HCT116 (cell line): Measurements from ENCODE around the gene TMEM164. TPM values are rescaled to one million over a fixed set of nuclear protein-coding genes. Genes with fewer than 3 reads are reported as not detected.

Source experiments
- ATAC-seq: fragments of 200-7000 bp; cut with Tn5 transposase; 2 replicates; pipeline ENCODE4 v1.9.1; 2020; ENCODE audit warnings: mild to moderate bottlenecking, moderate library complexity
- BruUV-seq: library from RNA; stranded (reverse); fragments of 400-500 nt; replicated peaks from 2 replicates; lab custom pipeline; 2021; lab: Mats Ljungman, UMichigan
- CTCF ChIA-PET: fragments of 300-600 bp; sonication (Branson Sonifier 250); formaldehyde crosslinking; loops from one replicate; lab custom pipeline; 2021; ENCODE audit warnings: antibody characterized with exemption; lab: Charles Lee
- POLR2A ChIA-PET: fragments of 300-600, 350-600 bp; sonication (Branson Sonifier 250); formaldehyde crosslinking; loops from one replicate; lab custom pipeline; 2021; ENCODE audit warnings: antibody characterized with exemption; lab: Charles Lee
- RAD21 ChIA-PET, 2 experiments: fragments of 300-600 bp; sonication (Branson Sonifier 250); formaldehyde crosslinking; loops; one replicate each; lab custom pipeline; 2023; ENCODE audit warnings: low total read pairs in 2 of 2; ENCODE audit not compliant: uncharacterized antibody in 2 of 2, unreplicated experiment in 2 of 2, low non-redundant PET in 1 of 2; lab: Charles Lee
- DNase-seq: peaks from one replicate; pipeline ENCODE4 v3.0.0-alpha.2; 2010; ENCODE audit warnings: low read depth, low spot score
- H2AFZ ChIP-seq: fragments of 200-600 bp; shearing (Covaris generic), sonication (generic); 2 replicates; pipeline ENCODE4 v1.6.1; 2017; ENCODE audit warnings: low read depth, mixed run types, mixed read lengths, antibody characterized with exemption, low read length; ENCODE audit not compliant: poor library complexity, severe bottlenecking
- H3K27ac ChIP-seq: 2 replicates; pipeline ENCODE4 v1.5.1; 2012; ENCODE audit warnings: low read depth, low read length
- H3K27me3 ChIP-seq: fragments of 200-600 bp; sonication (generic); 2 replicates; pipeline ENCODE4 v1.6.1; 2016; ENCODE audit warnings: mixed run types, low read length, mixed read lengths; ENCODE audit not compliant: insufficient read depth
- H3K36me3 ChIP-seq, 2 experiments: fragments of 200-500 bp in 1 of 2; fragments of 200-600 bp in 1 of 2; sonication (Bioruptor generic) in 1 of 2; sonication (generic) in 1 of 2; 2 replicates each; pipeline versions ENCODE4 v1.5.1 to v1.6.1; 2014 to 2016; ENCODE audit warnings: low read length in 2 of 2, inconsistent platforms in 1 of 2, mixed read lengths in 1 of 2, mixed run types in 1 of 2; ENCODE audit not compliant: insufficient read depth in 2 of 2, control insufficient read depth in 1 of 2
- H3K4me1 ChIP-seq, 2 experiments: fragments of 200-600 bp in 1 of 2; sonication (generic) in 1 of 2; 2 replicates each; pipeline versions ENCODE4 v1.5.1 to v1.6.1; 2012 to 2017; ENCODE audit warnings: low read length in 2 of 2, inconsistent platforms in 1 of 2, mild to moderate bottlenecking in 1 of 2, mixed read lengths in 1 of 2, mixed run types in 1 of 2, moderate library complexity in 1 of 2; ENCODE audit not compliant: insufficient read depth in 2 of 2, control insufficient read depth in 1 of 2
- H3K4me2 ChIP-seq: fragments of 200-600 bp; sonication (generic); 2 replicates; pipeline ENCODE4 v1.6.1; 2017; ENCODE audit warnings: mixed run types, low read length, mixed read lengths
- H3K4me3 ChIP-seq, 2 experiments: fragments of 200-600 bp in 1 of 2; sonication (generic) in 1 of 2; replicated peaks in 1 of 2; 2 replicates each; pipeline ENCODE4 v1.5.1; 2011 to 2016; ENCODE audit warnings: low read length in 2 of 2, control low read depth in 1 of 2, low read depth in 1 of 2, mild to moderate bottlenecking in 1 of 2, mixed read lengths in 1 of 2, mixed run types in 1 of 2
- H3K79me2 ChIP-seq: fragments of 200-600 bp; sonication (generic); 2 replicates; pipeline ENCODE4 v1.6.1; 2017; ENCODE audit warnings: mild to moderate bottlenecking, mixed run types, low read length, moderate library complexity, mixed read lengths; ENCODE audit not compliant: insufficient read depth
- H3K9ac ChIP-seq: fragments of 200-600 bp; sonication (generic); 2 replicates; pipeline ENCODE4 v1.6.1; 2016; ENCODE audit warnings: low read length, mixed read lengths
- H3K9me2 ChIP-seq: fragments of 200-600 bp; sonication (generic), shearing (Covaris generic); 2 replicates; pipeline ENCODE4 v1.6.1; 2017; ENCODE audit warnings: mixed run types, mild to moderate bottlenecking, moderate library complexity; ENCODE audit not compliant: insufficient read depth
- H3K9me3 ChIP-seq, 2 experiments: fragments of 200-500 bp in 1 of 2; fragments of 200-600 bp in 1 of 2; sonication (Bioruptor generic) in 1 of 2; sonication (generic) in 1 of 2; 2 replicates each; pipeline ENCODE4 v1.6.1; 2014 to 2017; ENCODE audit warnings: low read length in 2 of 2, mixed read lengths in 2 of 2, inconsistent platforms in 1 of 2, low read depth in 1 of 2, mild to moderate bottlenecking in 1 of 2, mixed run types in 1 of 2, moderate library complexity in 1 of 2; ENCODE audit not compliant: control insufficient read depth in 1 of 2, insufficient read depth in 1 of 2
- H4K20me1 ChIP-seq: fragments of 200-600 bp; sonication (generic), shearing (Covaris generic); 2 replicates; pipeline ENCODE4 v1.6.1; 2017; ENCODE audit warnings: mixed run types, mild to moderate bottlenecking, moderate library complexity; ENCODE audit not compliant: insufficient read depth
- ATF3 ChIP-seq: IDR thresholded peaks from 2 replicates; pipeline ENCODE4 v1.6.1; 2012
- CEBPB ChIP-seq: IDR thresholded peaks from 2 replicates; pipeline ENCODE4 v1.6.1; 2012; ENCODE audit warnings: low read depth
- EGR1 ChIP-seq: IDR thresholded peaks from 2 replicates; pipeline ENCODE4 v1.6.1; 2012; ENCODE audit warnings: low read depth
- EZH2 ChIP-seq: fragments of 200-600 bp; sonication (generic); IDR thresholded peaks from 2 replicates; pipeline ENCODE4 v1.6.1; 2017; ENCODE audit warnings: antibody characterized with exemption, mixed run types
- EZH2phosphoT487 ChIP-seq: fragments of 200-600 bp; IDR thresholded peaks from 2 replicates; pipeline ENCODE4 v1.6.1; 2018; ENCODE audit warnings: antibody characterized with exemption, borderline replicate concordance
- FOSL1 ChIP-seq: IDR thresholded peaks from 2 replicates; pipeline ENCODE4 v1.6.1; 2012; ENCODE audit warnings: low read depth
- POLR2AphosphoS5 ChIP-seq: IDR thresholded peaks from 2 replicates; pipeline ENCODE4 v1.6.1; 2011; ENCODE audit warnings: mild to moderate bottlenecking, low read depth, low read length, moderate library complexity
- SP1 ChIP-seq: IDR thresholded peaks from 2 replicates; pipeline ENCODE4 v1.6.1; 2012; ENCODE audit warnings: low read depth
- YY1 ChIP-seq: IDR thresholded peaks from 2 replicates; pipeline ENCODE4 v1.6.1; 2011; ENCODE audit warnings: low read length, low read depth, moderate library complexity, mild to moderate bottlenecking; ENCODE audit not compliant: insufficient replicate concordance; ENCODE audit errors: extremely low read depth
- intact Hi-C: fragments of 100-400 bp; cut with micrococcal nuclease; formaldehyde crosslinking; loops from 2 replicates; pipeline ENCODE4 v1.10.0; 2022
- total RNA-seq: library from RNA; stranded (reverse); gene quantifications from one replicate; pipeline ENCODE4 v1.2.1, GENCODE V29; 2021; ENCODE audit not compliant: unreplicated experiment
- TF ChIP-seq, protein P1 (sequence below), 3 experiments: fragments of 200-600 bp in 1 of 3; sonication (generic) in 1 of 3; IDR thresholded peaks in 2 of 3; conservative IDR thresholded peaks in 1 of 3; 2 replicates each; pipeline ENCODE4 v1.5.1; 2012 to 2017; ENCODE audit warnings: low read depth in 2 of 3, low read length in 2 of 3, antibody characterized with exemption in 1 of 3, borderline replicate concordance in 1 of 3, control low read depth in 1 of 3, mild to moderate bottlenecking in 1 of 3, mixed read lengths in 1 of 3, mixed run types in 1 of 3, moderate library complexity in 1 of 3; ENCODE audit not compliant: insufficient read depth in 1 of 3

The TMEM164 gene
- total RNA-seq, 1 experiment from 2014 or later: 18.7 TPM

GRCh38 chrX:110015915-110016314, 13.0 kb downstream of the TMEM164 start:
- intact Hi-C loops: no loop called here
- TF ChIP-seq EGR1 (no peak), YY1 (no peak), EZH2phosphoT487 (no peak)
- TF ChIP-seq, all 23 proteins: peak for 0
- Histone ChIP-seq H3K27me3 (no peaks in the 10 kb centered on the region), H2AFZ (no peak overlapping the region), H3K4me1 (no peaks in the 10 kb centered on the region), H3K4me3 (no peak overlapping the region), H3K27ac (no peak overlapping the region), H3K4me2 (no peak overlapping the region), H3K9me2 (no peaks in the 10 kb centered on the region), H3K9ac (no peak overlapping the region), H3K79me2 (no peaks in the 10 kb centered on the region), H3K36me3 (no peaks in the 10 kb centered on the region), H3K9me3 (no peaks in the 10 kb centered on the region), H4K20me1 (no peaks in the 10 kb centered on the region)
- no peak for DNase-seq
- POLR2A ChIA-PET: no interaction called here
- ATAC-seq: no peak
- no TSS peak for BruUV-seq
- RAD21 ChIA-PET: no interaction called here
- CTCF ChIA-PET: no interaction called here

DNA sequence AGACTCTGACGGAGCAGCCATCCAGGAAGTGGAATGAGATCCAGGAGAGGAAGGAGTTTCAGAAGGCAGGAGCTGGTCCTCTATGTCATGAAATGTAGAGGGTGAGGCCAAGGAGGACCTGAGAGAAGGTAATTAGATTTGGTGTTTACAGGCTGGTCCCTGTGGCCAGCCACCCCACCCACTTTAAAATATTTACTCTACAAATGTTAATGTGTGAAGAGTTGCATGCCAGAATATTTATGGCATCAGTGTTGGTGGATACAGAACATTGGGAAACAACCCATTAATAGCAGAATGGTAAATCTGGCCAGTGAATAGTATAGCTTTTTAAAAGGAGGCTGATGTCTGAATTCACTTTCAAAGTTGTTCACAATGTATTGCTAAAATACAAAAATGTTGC, 17.6 kb downstream of the TMEM164 start:
- Histone ChIP-seq H3K9me2 (no peaks in the 10 kb centered on the region), H4K20me1 (no peaks in the 10 kb centered on the region), H3K9ac (no peak overlapping the region), H3K4me2 (no peak overlapping the region), H2AFZ (no peak overlapping the region), H3K27ac (no peak overlapping the region), H3K79me2 (no peaks in the 10 kb centered on the region), H3K4me1 (peaks cover 0 to 4% of the 10 kb centered on the region in 2 experiments; a peak in 1 of 4 replicates), H3K36me3 (no peaks in the 10 kb centered on the region), H3K4me3 (no peak overlapping the region), H3K27me3 (no peaks in the 10 kb centered on the region), H3K9me3 (no peaks in the 10 kb centered on the region)
- ChIA-PET RAD21 (no interaction called here), POLR2A (no interaction called here), CTCF (no interaction called here)
- TF ChIP-seq ATF3 (no peak), CEBPB (no peak), FOSL1 (no peak), POLR2AphosphoS5 (no peak), SP1 (no peak), EZH2 (no peak)
- TF ChIP-seq, protein P1, sequence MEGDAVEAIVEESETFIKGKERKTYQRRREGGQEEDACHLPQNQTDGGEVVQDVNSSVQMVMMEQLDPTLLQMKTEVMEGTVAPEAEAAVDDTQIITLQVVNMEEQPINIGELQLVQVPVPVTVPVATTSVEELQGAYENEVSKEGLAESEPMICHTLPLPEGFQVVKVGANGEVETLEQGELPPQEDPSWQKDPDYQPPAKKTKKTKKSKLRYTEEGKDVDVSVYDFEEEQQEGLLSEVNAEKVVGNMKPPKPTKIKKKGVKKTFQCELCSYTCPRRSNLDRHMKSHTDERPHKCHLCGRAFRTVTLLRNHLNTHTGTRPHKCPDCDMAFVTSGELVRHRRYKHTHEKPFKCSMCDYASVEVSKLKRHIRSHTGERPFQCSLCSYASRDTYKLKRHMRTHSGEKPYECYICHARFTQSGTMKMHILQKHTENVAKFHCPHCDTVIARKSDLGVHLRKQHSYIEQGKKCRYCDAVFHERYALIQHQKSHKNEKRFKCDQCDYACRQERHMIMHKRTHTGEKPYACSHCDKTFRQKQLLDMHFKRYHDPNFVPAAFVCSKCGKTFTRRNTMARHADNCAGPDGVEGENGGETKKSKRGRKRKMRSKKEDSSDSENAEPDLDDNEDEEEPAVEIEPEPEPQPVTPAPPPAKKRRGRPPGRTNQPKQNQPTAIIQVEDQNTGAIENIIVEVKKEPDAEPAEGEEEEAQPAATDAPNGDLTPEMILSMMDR (IDR thresholded peaks at IDR 0.05 in 2 of 3, conservative IDR thresholded peaks at IDR 0.05 in 1 of 3; ENCODE audit: borderline replicate concordance in 1 of 3, insufficient read depth in 1 of 3, low read depth in 2 of 3, low read length in 2 of 3): no peak
- ATAC-seq (no peak), DNase-seq (no peak)
- intact Hi-C loops: no loop called here
- BruUV-seq: no TSS peak
